ENCODE results near the gene IMPDH1. TPM values are rescaled to one million over a fixed set of nuclear protein-coding genes. Genes with fewer than 3 reads are reported as not detected.

IMPDH1 gene
- total RNA-seq, 2 donors from 2014 or later = 48.1 to 59.7 TPM

- no peak overlapping the region for H3K4me3 ChIP-seq
- no peaks in the 10 kb centered on the region for H3K36me3 ChIP-seq
- no peak overlapping the region for H3K27ac ChIP-seq
- H3K27me3 ChIP-seq (replicated peaks; ENCODE audit: insufficient read depth) = no peaks in the 10 kb centered on the region
- no peak for ATAC-seq (ENCODE audit: insufficient number of reproducible peaks, low FRiP score, low read depth)
- TF ChIP-seq CTCF (IDR thresholded peaks at IDR 0.05) = no peak
- peaks cover 4 to 17% of the 10 kb centered on the region in 2 donors for H3K4me1 ChIP-seq (ENCODE audit: control insufficient read depth in 1 of 2, low read depth in 2 of 2)
- no peaks in the 10 kb centered on the region for H3K9me3 ChIP-seq
- no peak for DNase-seq (ENCODE audit: low spot score)
Observed at GRCh38 chr7:128365432-128365831, 44.4 kb downstream of the IMPDH1 start.

- ATAC-seq (ENCODE audit: insufficient number of reproducible peaks, low FRiP score, low read depth) (no peak), DNase-seq (ENCODE audit: low spot score) (no peak)
- no peak overlapping the region for H3K4me3 ChIP-seq
- no peaks in the 10 kb centered on the region for H3K36me3 ChIP-seq
- peaks cover 7 to 20% of the 10 kb centered on the region in 2 donors for H3K4me1 ChIP-seq (ENCODE audit: control insufficient read depth in 1 of 2, low read depth in 2 of 2)
- H3K27ac ChIP-seq = no peak overlapping the region
- no peaks in the 10 kb centered on the region for H3K27me3 ChIP-seq (replicated peaks; ENCODE audit: insufficient read depth)
- no peak for TF ChIP-seq CTCF (IDR thresholded peaks at IDR 0.05)
- no peaks in the 10 kb centered on the region for H3K9me3 ChIP-seq
Observed at GRCh38 chr7:128364166-128364870, 45.5 kb downstream of the IMPDH1 start.

GRCh38 chr7:128363261-128363721 is 46.5 kb downstream of the IMPDH1 start:
- Histone ChIP-seq H3K9me3 (no peaks in the 10 kb centered on the region), H3K4me1 (ENCODE audit: control insufficient read depth in 1 of 2, low read depth in 2 of 2) (peaks cover 7 to 20% of the 10 kb centered on the region in 2 donors), H3K27ac (no peak overlapping the region), H3K36me3 (no peaks in the 10 kb centered on the region), H3K27me3 (replicated peaks; ENCODE audit: insufficient read depth) (no peaks in the 10 kb centered on the region), H3K4me3 (no peak overlapping the region)
- no peak for ATAC-seq (ENCODE audit: insufficient number of reproducible peaks, low FRiP score, low read depth)
- no peak for DNase-seq (ENCODE audit: low spot score)
- TF ChIP-seq CTCF (IDR thresholded peaks at IDR 0.05) = no peak

GRCh38 chr7:128362670-128363069 is 47.1 kb downstream of the IMPDH1 start:
- DNase-seq (ENCODE audit: low spot score) (no peak), ATAC-seq (ENCODE audit: insufficient number of reproducible peaks, low FRiP score, low read depth) (no peak)
- H3K27ac ChIP-seq = no peak overlapping the region
- H3K36me3 ChIP-seq = no peaks in the 10 kb centered on the region
- peaks cover 7 to 20% of the 10 kb centered on the region in 2 donors for H3K4me1 ChIP-seq (ENCODE audit: control insufficient read depth in 1 of 2, low read depth in 2 of 2)
- no peak for TF ChIP-seq CTCF (IDR thresholded peaks at IDR 0.05)
- H3K9me3 ChIP-seq = no peaks in the 10 kb centered on the region
- no peaks in the 10 kb centered on the region for H3K27me3 ChIP-seq (replicated peaks; ENCODE audit: insufficient read depth)
- H3K4me3 ChIP-seq = no peak overlapping the region

- no peak for TF ChIP-seq CTCF (IDR thresholded peaks at IDR 0.05)
- Histone ChIP-seq H3K9me3 (no peaks in the 10 kb centered on the region), H3K4me1 (ENCODE audit: control insufficient read depth in 1 of 2, low read depth in 2 of 2) (peaks cover 7 to 20% of the 10 kb centered on the region in 2 donors), H3K36me3 (no peaks in the 10 kb centered on the region), H3K27ac (no peak within 1 kb of the TSS), H3K4me3 (peak within 1 kb of the TSS; percentile 79), H3K27me3 (replicated peaks; ENCODE audit: insufficient read depth) (no peaks in the 10 kb centered on the region)
- DNase-seq (ENCODE audit: low spot score) = no peak
- no peak for ATAC-seq (ENCODE audit: insufficient number of reproducible peaks, low FRiP score, low read depth)
Observed at GRCh38 chr7:128361411-128362379, 48.1 kb downstream of the IMPDH1 start, which contains the start of gene PRRT4. PRRT4 (minus strand) TSS chr7:128361690.

Data from thoracic aorta (tissue), 2 donors.